ENCODE data around the gene SYT14. TPM values are rescaled to one million over a fixed set of nuclear protein-coding genes. Genes with fewer than 3 reads are reported as not detected.

SYT14 gene
- total RNA-seq, 1 experiment from 2014 or later = 0.07 TPM

GRCh38 chr1:209999005-209999404 lies 61.0 kb downstream of the SYT14 start:
- Histone ChIP-seq H3K4me1 (ENCODE audit: control insufficient read depth in 1 of 2, insufficient read depth in 2 of 2, low read length in 2 of 2) (no peaks in the 10 kb centered on the region), H3K9me3 (ENCODE audit: control insufficient read depth in 1 of 2, insufficient read depth in 1 of 2, low read depth in 1 of 2, low read length in 2 of 2) (no peaks in the 10 kb centered on the region), H3K27me3 (ENCODE audit: insufficient read depth, low read length) (peaks cover 51% of the 10 kb centered on the region), H3K9me2 (ENCODE audit: insufficient read depth) (no peaks in the 10 kb centered on the region), H3K4me2 (ENCODE audit: low read length) (no peak overlapping the region), H3K36me3 (ENCODE audit: control insufficient read depth in 1 of 2, insufficient read depth in 2 of 2, low read length in 2 of 2) (no peaks in the 10 kb centered on the region), H3K27ac (ENCODE audit: low read depth, low read length) (no peak overlapping the region), H3K9ac (ENCODE audit: low read length) (no peak overlapping the region), H4K20me1 (ENCODE audit: insufficient read depth) (no peaks in the 10 kb centered on the region), H3K4me3 (replicated peaks in 1 of 2; ENCODE audit: low read depth in 1 of 2, low read length in 2 of 2) (no peak overlapping the region), H3K79me2 (ENCODE audit: insufficient read depth, low read length) (no peaks in the 10 kb centered on the region), H2AFZ (ENCODE audit: low read depth, low read length, poor library complexity, severe bottlenecking) (no peak overlapping the region)
- RAD21 ChIA-PET (ENCODE audit: low non-redundant PET in 1 of 2, low total read pairs in 2 of 2, uncharacterized antibody in 2 of 2, unreplicated experiment in 2 of 2) = no interaction called here
- POLR2A ChIA-PET = no interaction called here
- CTCF ChIA-PET = no interaction called here
- no peak for TF ChIP-seq SP1 (IDR thresholded peaks at IDR 0.05; ENCODE audit: low read depth)
- TF ChIP-seq EGR1 (IDR thresholded peaks at IDR 0.05; ENCODE audit: low read depth) = no peak
- no peak for TF ChIP-seq ZBTB33 (IDR thresholded peaks at IDR 0.05; ENCODE audit: extremely low read depth, insufficient replicate concordance, low read length)
- BruUV-seq (replicated peaks) = no TSS peak
- ATAC-seq (no peak), DNase-seq (ENCODE audit: low read depth, low spot score) (no peak)
- intact Hi-C loops (cut with micrococcal nuclease) = no loop called here

- no peaks in the 10 kb centered on the region for H3K9me3 ChIP-seq (ENCODE audit: control insufficient read depth in 1 of 2, insufficient read depth in 1 of 2, low read depth in 1 of 2, low read length in 2 of 2)
- H2AFZ ChIP-seq (ENCODE audit: low read depth, low read length, poor library complexity, severe bottlenecking) = no peak overlapping the region
- H3K9me2 ChIP-seq (ENCODE audit: insufficient read depth) = no peaks in the 10 kb centered on the region
- peaks cover 56% of the 10 kb centered on the region for H3K27me3 ChIP-seq (ENCODE audit: insufficient read depth, low read length)
- no TSS peak for BruUV-seq (replicated peaks)
- no peaks in the 10 kb centered on the region for H3K4me1 ChIP-seq (ENCODE audit: control insufficient read depth in 1 of 2, insufficient read depth in 2 of 2, low read length in 2 of 2)
- H3K27ac ChIP-seq (ENCODE audit: low read depth, low read length) = no peak overlapping the region
- CTCF ChIA-PET = no interaction called here
- TF ChIP-seq SP1 (IDR thresholded peaks at IDR 0.05; ENCODE audit: low read depth) = no peak
- no peak for TF ChIP-seq POLR2AphosphoS5 (IDR thresholded peaks at IDR 0.05; ENCODE audit: low read depth, low read length)
- no peak for TF ChIP-seq POLR2A (IDR thresholded peaks at IDR 0.05; ENCODE audit: borderline replicate concordance, extremely low read depth, insufficient read depth, insufficient read length)
- no peak for TF ChIP-seq SIN3A (IDR thresholded peaks at IDR 0.05; ENCODE audit: low read depth)
- TF ChIP-seq EZH2phosphoT487 (IDR thresholded peaks at IDR 0.05; ENCODE audit: borderline replicate concordance) = no peak
- TF ChIP-seq YY1 (IDR thresholded peaks at IDR 0.05; ENCODE audit: extremely low read depth, insufficient replicate concordance, low read depth, low read length) = no peak
- no peak for TF ChIP-seq TCF7L2 (IDR thresholded peaks at IDR 0.05; ENCODE audit: borderline replicate concordance, extremely low read depth, insufficient read depth, insufficient read length)
- no peak for TF ChIP-seq REST (IDR thresholded peaks at IDR 0.05; ENCODE audit: low read depth)
- TF ChIP-seq SRF (IDR thresholded peaks at IDR 0.05; ENCODE audit: low read depth) = no peak
- no peak for DNase-seq (ENCODE audit: low read depth, low spot score)
- RAD21 ChIA-PET (ENCODE audit: low non-redundant PET in 1 of 2, low total read pairs in 2 of 2, uncharacterized antibody in 2 of 2, unreplicated experiment in 2 of 2) = no interaction called here
- no peak overlapping the region for H3K9ac ChIP-seq (ENCODE audit: low read length)
- H3K4me2 ChIP-seq (ENCODE audit: low read length) = no peak overlapping the region
- no peaks in the 10 kb centered on the region for H3K36me3 ChIP-seq (ENCODE audit: control insufficient read depth in 1 of 2, insufficient read depth in 2 of 2, low read length in 2 of 2)
- POLR2A ChIA-PET = no interaction called here
- intact Hi-C loops (cut with micrococcal nuclease) = no loop called here
- H4K20me1 ChIP-seq (ENCODE audit: insufficient read depth) = no peaks in the 10 kb centered on the region
- H3K4me3 ChIP-seq (replicated peaks in 1 of 2; ENCODE audit: low read depth in 1 of 2, low read length in 2 of 2) = no peak overlapping the region
- ATAC-seq = no peak
- no peaks in the 10 kb centered on the region for H3K79me2 ChIP-seq (ENCODE audit: insufficient read depth, low read length)
These were observed 63.7 kb downstream of the SYT14 start for GRCh38 chr1:210001751-210002150.

All from HCT116 (cell line).